HPDE6-E6E7 (cell line): Measurements from ENCODE around the gene SS18L1.

Experiments
- DNase-seq: peaks from one replicate; pipeline ENCODE4 v3.0.0; 2011; ENCODE audit warnings: missing footprints; ENCODE audit errors: extremely low spot score

The SS18L1 gene

GRCh38 chr20:62212299-62212698, 68.7 kb downstream of the SS18L1 start:
- DNase-seq = no peak

- DNase-seq = no peak
These were observed 70.5 kb downstream of the SS18L1 start for GRCh38 chr20:62214067-62214466.

GRCh38 chr20:62215020-62215990, 71.7 kb downstream of the SS18L1 start:
- no peak for DNase-seq

- no peak for DNase-seq
These were observed 72.5 kb downstream of the SS18L1 start for GRCh38 chr20:62215991-62216635.

- no peak for DNase-seq
These were observed 73.3 kb downstream of the SS18L1 start for GRCh38 chr20:62216636-62217566.

GRCh38 chr20:62217913-62218773, 74.6 kb downstream of the SS18L1 start:
- no peak for DNase-seq

GRCh38 chr20:62219101-62219991, 75.8 kb downstream of the SS18L1 start:
- no peak for DNase-seq

- DNase-seq = peak; percentile 79
These were observed 76.6 kb downstream of the SS18L1 start, which contains the start of gene HRH3 for GRCh38 chr20:62219992-62220665. HRH3 (minus strand) TSS chr20:62220278; CDS start chr20:62219970, 308 bp downstream.

GRCh38 chr20:62220666-62221568, 77.3 kb downstream of the SS18L1 start:
- no peak for DNase-seq

- no peak for DNase-seq
These were observed 78.8 kb downstream of the SS18L1 start for GRCh38 chr20:62222266-62222850.

GRCh38 chr20:62222972-62223371, 79.4 kb downstream of the SS18L1 start:
- DNase-seq = no peak

GRCh38 chr20:62223571-62223970, 80.0 kb downstream of the SS18L1 start:
- DNase-seq = no peak

GRCh38 chr20:62224113-62224855, 80.7 kb downstream of the SS18L1 start:
- DNase-seq = no peak

- no peak for DNase-seq
These were observed 81.5 kb downstream of the SS18L1 start for GRCh38 chr20:62225026-62225425.

GRCh38 chr20:62225820-62226635, 82.5 kb downstream of the SS18L1 start:
- DNase-seq = no peak
